Stimulated activated CD8-positive, alpha-beta memory T cell treated with anti-CD3 and anti-CD28 coated beads, Interleukin-2, amount 100 ng/mL, for 48 hours (primary cell): ENCODE measurements around the gene LBH.

Experiments used
- DNase-seq, 2 donors: peaks; one replicate each; pipeline ENCODE4 v3.0.0-alpha.2; 2020; ENCODE audit warnings: low read depth in 2 of 2

LBH gene

DNA sequence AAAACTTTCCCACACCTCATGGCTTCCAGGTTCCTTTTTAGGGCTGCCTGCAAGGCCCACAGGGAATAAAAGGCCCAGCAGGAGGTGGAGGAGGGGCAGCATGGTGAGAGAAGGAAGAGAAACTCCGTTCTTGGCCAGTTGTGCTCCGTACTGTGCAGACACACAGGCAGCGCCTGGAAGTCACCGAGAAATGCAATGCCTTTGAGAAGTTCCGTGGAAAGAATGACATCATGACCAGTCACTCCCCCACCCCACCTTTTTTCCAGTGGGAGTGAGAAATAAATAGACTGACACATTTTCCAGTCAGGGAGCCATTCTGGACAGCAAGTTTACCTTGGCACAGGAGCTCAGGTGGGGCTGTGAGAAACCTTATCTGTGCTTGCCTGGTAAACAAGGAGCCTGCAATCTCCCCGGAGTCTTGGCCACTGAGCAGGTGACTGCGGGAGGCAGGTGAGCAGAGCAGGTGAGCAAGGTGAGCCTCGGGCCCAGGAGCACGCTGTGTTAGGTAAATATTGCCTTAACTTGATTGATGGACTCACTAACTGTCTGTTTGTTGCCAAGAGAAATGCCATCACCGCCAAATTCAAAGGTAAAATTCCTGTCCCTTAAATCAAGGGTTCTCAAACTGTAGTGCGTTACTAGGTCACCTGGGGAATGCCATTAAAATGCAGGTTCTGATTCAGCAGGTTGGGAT is 13.5 kb upstream of the LBH start:
- no peak for DNase-seq

DNA sequence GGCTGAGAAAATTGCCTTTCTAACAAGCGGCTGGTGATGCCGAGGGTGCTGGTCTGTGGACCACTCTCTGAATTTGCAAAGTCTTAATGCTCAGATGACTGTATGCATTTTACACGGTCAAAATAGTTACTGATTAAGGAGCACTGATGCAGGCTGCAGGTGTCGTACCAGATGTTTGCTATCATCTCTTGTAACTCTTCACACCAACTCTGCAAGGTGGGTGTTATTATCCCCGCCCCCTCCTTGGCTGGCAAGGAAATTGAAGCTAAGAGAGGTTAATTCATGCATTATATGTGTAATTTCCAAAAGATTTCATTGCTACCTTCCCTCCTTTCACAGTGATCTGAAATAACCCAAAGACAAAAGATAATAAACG is 13.0 kb upstream of the LBH start:
- no peak for DNase-seq

DNA sequence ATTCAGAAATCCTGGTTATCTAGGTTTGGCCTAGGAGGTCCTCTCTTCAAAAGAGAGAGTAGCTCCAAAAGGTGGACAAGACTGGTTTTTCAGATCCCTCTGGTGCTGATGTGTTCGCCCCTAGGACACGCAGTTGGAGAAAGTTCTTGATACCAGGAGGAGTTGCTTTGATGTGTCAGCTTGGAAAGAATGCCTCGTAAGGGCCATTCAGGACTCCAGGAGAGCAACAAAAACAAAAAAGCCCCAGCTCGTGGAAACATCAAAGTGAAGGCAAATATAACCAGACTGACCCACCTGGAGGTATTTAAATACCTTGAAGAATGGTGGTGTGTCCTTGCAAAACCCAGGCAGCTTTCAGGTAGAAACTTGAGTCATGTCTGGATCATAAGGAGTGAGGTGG is 12.5 kb upstream of the LBH start:
- no peak for DNase-seq

DNA sequence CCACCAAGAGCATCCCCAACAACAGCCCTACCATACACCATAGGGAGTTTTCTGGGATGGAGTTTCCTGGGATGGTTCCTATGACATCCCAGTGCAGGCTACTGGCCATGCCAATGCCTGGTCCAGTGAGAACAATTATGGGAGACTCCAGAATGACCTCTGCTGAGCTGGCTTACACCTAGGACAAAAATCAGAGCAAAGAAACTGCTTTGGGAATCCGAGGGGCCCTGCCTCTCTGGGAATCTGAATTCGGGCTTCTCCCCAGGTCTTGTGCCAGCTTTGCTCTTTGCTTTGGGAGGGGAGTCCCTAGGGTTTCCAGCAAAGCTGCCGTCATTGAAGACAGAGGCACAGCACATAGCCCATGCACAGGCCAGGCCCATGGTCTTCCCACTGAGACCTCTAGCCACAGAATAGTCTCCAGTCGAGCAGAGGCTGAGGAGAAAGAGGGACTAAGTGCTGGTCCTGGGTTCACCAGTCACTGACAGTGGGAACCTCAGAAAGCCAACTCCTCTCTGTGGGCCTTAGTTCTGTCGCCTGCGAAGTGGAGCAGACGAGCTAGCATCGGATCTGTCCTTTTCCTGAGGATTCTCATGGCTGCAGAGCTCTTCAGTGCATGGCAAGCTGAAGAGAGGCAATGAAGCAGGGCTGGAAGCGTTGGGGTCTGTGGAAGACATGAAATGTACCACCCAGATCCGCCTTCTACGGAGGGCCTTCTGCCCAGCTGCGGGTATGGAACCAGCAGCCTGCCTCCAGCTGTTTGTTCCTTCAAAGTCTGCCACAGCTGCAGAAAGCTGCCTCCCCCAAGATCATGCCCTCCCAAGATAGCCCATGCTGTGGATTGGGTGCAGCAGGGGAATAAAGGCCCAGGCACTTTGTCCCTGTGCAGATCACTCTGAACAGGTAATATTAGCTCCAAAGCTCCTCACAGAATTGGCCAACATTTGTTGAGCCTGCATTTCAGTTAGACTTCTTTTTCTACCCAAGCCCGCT is 11.2 kb upstream of the LBH start:
- no peak for DNase-seq

DNA sequence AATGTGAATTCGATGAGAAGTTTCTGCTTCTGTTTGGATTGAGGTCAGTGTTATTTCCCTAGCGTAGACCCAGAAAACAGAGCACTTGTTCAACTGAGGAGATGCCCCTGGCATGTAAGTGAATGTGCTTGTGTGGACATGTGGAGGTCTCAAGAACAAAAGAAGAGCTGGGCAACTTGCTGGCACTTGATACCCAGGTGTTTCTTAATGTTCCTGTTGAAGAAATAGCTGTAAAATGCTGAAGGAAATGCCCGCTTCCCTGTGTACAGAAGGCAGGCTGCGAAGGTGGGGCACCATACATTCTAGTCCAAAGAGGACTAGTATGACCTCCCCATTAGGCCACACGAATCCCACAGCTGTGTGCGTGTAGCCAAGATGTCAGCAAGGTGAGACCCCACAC is 9.8 kb upstream of the LBH start:
- DNase-seq, result no peak

DNA sequence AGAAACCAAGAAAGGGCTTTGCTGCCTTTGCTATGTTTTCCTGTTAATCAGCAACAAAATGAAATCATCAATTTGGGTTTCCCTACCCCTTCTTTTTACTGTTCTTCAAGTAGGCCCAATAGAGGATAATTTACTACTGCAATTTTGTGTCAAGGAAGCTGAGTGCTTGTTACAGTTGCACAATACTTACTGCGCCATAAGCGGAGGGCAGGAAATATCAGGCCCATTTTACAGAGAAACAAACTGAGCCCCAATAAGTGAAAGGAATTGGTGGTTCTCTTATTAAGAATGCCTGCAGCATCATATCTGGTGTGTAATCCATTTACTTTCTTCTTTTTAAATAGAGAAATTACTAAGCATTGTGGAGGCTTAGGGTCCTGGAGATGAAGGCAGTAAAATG is 9.3 kb upstream of the LBH start:
- no peak for DNase-seq

DNA sequence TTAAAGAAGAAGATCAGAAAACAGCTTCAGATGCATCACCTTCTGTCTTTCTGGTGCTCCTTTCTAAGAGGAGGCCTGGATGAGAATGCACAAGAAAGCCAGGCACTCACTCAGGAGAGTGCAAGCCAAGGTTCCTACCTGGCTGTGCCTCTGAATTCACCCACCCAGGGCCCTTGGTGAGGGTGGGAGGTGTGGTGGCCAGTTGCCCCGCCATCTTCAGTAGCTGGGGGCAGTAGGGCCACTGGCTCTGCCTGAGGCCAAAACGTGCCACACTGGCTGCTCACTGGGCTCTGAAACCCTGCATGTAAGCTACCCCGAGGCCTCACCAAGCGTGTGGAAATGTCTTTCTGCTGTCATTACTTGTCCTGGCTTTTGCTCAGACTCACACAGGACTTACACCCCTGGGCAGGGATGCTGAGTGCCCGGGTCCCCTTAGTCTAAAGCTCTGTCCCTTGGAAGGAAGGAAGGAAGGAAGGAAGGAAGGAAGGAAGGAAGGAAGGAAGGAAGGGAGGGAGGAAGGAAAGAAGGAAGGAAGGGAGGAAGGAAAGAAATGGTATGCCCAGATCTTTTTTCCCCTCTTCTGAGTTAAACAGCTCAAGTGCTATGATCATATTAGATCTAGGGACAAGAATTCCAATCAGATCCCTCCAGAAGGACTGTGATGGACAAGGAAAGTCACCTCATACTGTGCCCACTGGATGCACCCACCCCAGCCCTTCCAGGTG is 8.5 kb upstream of the LBH start:
- no peak for DNase-seq

DNA sequence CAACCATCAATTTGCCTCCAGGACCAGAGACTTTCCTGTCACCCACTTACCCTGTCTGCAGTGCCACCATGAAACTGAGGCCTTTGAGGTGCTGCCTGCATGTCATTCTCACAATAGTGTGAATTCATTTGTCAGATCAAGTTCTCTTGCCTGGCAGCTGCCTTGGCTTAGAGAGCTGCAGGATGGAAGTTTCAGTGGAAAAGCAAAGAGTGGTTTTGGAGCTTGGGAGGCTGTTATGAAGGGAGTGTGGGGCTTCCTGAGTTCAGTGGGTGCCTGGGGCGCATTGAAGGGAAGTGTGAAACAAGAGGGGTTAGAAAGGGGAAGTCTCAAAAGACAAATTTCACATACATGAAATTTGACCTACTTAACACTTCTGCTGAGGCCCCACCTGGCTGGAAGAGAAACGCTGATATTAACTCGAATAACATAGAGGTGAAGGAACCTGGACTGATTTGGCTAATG is 7.9 kb upstream of the LBH start:
- no peak for DNase-seq

DNA sequence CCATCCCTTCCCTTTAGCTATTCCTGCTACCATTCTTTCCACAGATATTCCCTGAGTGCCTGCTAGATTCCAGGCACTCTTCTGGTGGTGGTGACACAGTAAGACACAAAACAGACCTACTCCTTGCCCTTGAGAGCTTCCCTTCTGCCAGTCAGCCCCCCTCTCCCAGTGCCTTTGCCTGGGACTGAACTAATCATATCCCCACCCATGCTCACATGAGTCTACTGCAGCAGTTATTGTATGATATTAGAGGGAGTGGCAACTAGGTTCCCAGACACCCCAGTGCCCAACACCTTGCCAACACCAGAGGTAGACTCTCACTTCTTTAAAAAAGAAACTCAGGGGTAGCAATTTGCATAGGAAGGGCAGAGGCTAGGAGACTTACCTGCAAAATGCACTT is 7.2 kb upstream of the LBH start:
- no peak for DNase-seq

DNA sequence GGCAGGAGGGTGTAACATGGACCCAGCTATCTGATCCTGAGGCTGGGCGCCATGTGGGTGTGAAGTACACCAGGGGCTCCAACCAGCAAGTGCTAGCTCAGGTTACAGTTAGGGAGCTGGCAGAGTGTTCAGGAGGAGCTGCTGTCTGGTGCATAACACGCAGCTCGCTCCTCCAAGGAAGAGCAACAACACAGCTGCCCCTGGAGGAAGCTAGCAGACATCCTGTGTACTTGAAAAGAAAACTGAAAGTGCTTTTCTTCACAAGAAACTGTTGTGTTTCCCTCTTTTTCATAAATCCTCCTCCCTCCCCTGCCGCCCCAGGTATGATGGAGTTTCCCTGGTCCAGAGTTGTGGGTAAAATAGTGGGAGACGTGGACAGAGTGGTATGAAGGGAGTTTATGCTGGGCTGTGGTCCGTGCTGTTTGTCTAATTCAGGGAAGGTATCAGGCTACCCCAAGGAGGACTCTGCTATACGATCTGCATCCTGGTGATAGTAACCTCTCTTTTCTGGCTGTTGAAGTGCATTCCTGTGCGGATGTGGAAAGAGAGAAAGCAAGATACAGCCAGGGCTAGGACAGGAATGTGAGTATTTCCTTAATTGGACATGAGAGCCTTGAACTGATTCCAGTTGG is 6.1 kb upstream of the LBH start:
- no peak for DNase-seq

DNA sequence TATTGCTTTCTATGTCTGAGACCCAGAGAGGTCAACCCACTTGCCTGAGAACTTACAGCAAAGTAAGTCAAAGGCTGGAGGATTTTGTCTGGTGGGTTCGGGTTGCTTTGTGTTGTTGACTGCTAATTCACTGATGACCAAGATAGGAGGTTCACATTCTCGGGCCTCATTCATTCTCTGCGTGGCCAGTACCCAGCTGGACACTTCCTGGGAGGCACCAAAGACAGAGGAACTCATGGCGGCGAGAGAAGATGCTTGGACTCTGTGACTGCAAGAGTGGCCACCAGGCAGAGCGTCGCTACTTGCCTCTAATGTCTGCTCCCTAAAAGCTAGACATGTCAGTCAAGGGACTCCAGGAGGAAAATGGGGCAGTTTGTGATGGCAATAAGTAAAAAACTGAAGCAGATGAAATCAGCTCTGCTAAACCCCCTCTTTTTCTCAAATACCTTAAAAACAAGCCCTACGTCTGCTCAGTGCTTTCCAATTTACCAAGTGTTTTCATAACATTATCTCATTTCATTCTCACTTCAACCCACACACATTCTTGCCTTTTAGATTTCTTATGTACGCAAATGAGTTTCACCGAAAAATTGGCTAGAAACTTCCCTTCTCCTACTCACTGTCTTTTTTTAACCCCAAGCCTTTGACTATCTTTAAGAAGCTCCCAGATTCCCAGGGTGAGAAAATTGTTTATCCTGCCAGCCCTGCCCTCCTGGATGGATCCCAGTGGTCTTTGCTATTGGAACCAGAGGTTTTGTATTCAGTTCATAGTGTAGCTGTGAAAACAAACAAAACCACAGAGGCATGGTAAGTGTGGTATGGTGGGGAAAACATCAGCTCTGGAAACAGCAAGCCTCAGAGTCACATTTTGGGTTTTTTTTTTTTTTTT is 4.9 kb upstream of the LBH start:
- DNase-seq, result no peak

DNA sequence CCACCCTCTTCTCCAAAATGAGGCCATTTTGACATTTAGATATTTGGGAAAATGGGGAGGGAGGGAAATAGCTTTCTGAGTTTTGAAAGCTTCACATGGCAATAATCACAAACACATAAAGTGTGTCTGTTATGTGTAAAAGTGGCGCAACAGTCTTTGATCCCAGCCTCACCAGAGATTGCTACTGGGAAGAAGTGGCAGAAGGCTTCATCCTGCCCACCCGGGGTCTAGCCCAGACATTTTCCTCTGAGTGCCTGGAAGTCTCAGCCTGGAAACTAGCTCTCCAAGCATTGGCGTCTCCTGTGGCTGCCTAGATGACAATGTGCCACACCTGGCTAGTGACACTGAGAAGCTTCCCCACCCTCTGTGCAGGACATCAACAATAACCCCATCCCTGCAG is 1.7 kb upstream of the LBH start:
- no peak for DNase-seq

DNA sequence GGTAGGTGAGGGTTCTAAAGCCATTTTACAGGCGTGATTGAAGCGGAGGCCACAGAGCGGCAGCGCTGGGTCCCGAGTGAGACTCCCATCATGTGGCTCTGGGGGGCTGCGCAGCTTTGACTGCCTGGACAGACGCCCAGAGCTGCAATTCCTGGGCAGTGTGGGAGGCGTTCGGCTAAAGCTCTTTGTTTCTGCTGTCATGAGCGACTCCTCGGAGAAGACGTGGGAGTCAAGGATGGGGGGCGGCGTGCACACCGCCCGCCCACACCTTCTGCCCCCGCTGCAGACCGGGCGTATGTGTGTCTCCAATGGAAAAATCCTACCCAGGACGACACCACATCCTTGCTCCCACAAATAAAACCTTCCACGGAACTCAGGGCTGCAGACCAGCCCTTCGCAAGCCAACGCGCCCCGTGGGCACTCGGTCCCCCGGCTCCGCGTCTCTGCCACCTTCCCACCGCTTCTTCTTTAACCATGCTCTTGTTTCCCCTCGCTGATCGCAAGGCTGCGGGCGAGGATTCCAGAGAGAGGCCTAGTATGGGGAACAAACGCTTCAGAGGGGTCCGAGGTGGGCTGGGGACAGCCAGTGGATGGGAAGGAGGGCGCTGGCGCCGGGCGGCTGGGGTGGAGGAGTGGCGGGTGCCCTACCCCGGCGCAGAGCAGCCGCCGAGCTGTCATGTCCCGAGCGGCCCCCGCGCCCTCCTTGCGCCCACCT is 680 bp upstream of the LBH start:
- no peak for DNase-seq

DNA sequence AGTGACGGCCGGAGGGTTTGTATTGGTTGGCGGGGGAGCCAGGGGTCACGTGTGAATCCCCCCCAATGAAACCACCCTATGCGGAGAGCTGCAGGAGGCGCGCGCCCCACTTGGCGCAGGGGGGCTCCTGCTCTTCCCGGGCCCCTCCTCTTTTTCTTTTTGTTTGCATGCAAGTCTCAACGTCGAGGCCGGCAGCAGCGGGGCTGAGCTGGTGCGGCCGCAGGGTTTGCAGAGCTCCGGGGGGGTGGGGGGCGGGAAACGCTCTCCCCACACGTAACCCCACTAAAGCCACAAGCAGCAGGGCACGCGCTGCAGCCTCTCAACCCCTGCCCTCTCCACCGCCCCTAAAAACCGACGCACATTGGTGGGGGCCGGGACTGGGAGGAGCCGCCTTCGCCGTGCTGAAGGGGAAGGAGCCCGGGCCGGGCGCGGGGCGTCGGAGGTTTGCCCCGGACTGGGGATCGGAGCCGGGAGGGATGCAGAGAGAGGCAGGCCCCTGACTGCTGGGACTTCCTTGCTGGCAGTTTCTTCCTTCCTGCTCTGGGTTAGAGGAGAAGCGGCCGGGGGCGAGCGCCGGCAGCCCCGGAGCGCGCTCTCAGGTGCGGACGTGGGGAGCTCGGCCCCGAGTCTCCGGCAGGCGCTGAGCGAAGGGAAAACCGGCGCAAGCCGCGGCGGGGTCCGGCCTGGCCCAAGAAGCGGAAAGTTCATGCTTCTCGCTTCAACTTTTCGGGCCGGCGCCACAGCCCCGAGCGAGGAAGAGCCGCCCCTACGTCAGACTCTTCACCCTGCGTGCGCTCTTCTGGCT is 864 bp downstream of the LBH start:
- peak in 1 of 2 donors; percentile 53 for DNase-seq

DNA sequence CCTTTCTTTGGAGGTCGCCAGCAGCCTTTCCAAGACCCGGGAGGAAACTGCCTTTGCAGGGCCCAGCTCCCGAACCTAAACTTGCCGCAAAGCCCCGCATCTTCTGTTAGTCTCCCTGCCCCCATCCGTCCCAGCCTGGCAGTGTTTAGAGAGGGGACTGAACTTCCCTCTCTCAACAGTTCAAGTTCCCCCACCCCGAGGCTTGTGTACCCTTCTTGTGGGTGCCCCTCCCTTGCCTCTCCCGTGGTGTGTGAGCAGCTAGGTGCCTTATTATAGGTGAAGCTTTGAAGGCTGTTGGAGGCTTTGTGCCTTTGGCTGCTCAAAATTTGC is 1.4 kb downstream of the LBH start:
- no peak for DNase-seq

DNA sequence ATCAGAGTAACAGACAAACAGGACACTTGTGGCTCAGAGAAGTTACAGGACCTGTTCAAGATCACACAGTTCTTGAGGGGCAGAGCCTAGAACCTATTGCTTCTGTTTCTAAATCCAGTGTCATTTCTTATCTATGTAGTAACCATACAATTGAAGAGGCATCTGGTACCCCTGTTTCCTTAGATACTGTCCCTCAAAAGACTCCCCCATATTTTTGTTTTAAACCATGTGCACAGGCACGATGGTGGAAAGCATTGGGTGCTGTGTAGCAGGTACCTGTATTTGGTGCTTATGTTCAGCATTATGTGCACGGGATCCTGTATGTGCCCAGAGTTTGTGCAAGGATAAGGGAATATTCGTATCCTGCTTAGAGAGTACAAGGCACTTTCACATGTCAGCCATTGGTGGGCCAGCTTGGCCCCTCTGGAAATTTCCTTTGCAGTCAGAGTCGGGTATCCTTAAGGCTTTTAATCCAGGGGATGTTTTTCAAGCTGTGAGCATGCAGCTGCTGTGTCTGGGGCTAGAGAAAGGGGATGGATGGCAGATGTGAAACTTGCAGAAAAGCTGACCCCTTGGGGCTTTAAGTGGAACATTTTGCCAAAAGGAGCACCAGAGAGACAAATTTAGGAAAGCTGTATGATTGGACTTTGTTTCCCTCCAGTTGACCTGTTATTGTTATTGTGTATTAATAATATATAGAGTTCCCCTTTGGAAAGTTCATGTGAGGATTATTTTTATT is 2.1 kb downstream of the LBH start:
- no peak for DNase-seq

DNA sequence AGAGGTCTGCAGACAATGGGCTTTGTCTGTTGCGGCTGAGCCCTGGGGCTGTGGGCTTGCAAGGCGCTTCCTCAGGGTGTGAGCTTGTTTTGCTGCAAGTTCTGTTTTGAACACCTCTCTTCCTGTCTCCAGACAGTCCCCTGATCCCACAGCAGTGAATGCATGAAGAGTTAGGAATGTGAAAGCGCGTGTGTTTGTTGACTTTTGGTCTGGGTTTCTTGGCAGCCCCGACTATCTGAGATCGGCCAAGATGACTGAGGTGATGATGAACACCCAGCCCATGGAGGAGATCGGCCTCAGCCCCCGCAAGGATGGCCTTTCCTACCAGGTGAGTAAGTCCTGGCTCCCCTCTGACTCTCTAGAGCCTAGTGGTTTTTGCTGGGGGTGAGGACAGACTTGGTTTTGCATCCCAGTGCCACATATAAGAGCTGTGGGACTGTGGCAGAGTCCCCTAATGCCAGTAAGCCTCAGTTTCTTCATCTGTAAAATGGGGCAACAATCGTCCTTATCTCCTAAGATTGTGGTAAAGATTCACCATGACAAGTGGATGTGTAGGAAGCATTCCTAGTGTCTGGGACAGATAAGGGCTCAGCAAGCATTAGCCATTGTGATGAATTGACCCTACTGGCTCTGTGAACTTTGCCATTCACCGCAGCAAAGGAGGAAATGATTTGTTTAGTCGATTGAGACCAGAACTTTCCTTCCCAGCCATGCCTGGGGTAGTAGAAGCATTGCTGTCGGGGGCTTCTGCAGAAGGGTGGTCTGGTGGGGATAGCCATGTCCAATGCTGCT is 3.0 kb downstream of the LBH start:
- DNase-seq, result no peak

DNA sequence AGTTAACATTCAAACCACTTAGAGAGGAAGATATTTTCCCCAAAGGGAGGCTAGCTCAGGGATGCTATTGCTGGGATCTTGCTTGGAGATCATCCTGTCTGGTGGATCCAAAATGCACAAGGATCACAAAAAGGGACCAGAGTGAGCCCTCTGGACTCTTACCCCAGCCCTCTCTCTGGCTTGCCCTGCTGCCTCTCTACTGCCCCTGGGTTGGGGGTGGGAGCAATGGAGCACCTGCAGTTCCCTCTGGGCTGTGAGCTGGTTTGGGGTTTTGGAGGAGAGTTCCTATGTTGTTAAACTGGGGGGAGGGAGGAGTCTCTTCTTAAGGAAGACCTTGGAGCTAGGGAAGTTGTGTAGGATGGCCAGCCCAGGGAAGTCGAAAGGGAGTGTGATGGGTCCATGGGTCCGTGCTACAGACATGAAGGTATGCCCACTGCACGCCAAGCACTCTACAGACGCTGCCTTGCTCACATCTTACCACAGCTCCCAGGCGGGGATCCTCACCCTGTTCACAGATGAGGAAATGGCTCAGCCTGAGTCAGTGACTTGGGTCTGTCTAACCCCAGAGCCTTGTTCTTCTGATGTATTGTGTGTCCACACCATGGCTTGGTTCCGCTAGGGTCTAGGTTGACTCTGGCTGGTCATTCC is 3.8 kb downstream of the LBH start:
- DNase-seq, result no peak
